HepG2 (cell line): Measurements from ENCODE around the gene HSPA1A. TPM values are rescaled to one million over a fixed set of nuclear protein-coding genes. Genes with fewer than 3 reads are reported as not detected.

Source experiments
- EED ChIP-seq: sonication (generic); formaldehyde crosslinking; IDR thresholded peaks from 2 replicates; pipeline ENCODE4 v1.5.0; 2020; ENCODE audit warnings: mild to moderate bottlenecking, missing genetic modification reagents
- NFE2 ChIP-seq: sonication (generic); formaldehyde crosslinking; IDR thresholded peaks from 2 replicates; pipeline ENCODE4 v1.4.0; 2020; ENCODE audit warnings: missing genetic modification reagents
- NONO ChIP-seq, 2 experiments: fragments of 450-650 bp in 1 of 2; sonication (generic) in 1 of 2; formaldehyde crosslinking in 1 of 2; IDR thresholded peaks in 1 of 2; conservative IDR thresholded peaks in 1 of 2; 2 replicates each; pipeline versions ENCODE4 v1.6.1 to v1.8.0; 2017 to 2022; ENCODE audit warnings: mild to moderate bottlenecking in 1 of 2, missing genetic modification reagents in 1 of 2, moderate library complexity in 1 of 2
- WIZ ChIP-seq: sonication (generic); formaldehyde crosslinking; IDR thresholded peaks from 2 replicates; pipeline ENCODE4 v1.5.1; 2020; ENCODE audit warnings: mild to moderate bottlenecking, missing genetic modification reagents
- ZFAT ChIP-seq: sonication (generic); formaldehyde crosslinking; conservative IDR thresholded peaks from 2 replicates; pipeline ENCODE4 v1.8.1; 2023; ENCODE audit warnings: missing genetic modification reagents, inconsistent platforms
- ZFYVE20 ChIP-seq: sonication (generic); formaldehyde crosslinking; IDR thresholded peaks from 2 replicates; pipeline ENCODE4 v1.8.0; 2023; ENCODE audit warnings: low read depth, mild to moderate bottlenecking, moderate library complexity, missing genetic modification reagents, borderline replicate concordance
- ZNF335 ChIP-seq: sonication (generic); formaldehyde crosslinking; IDR thresholded peaks from 2 replicates; pipeline ENCODE4 v1.4.0; 2020; ENCODE audit warnings: missing genetic modification reagents
- ZNF350 ChIP-seq: sonication (generic); formaldehyde crosslinking; IDR thresholded peaks from 2 replicates; pipeline ENCODE4 v1.4.0; 2020; ENCODE audit warnings: mild to moderate bottlenecking, low read depth, missing genetic modification reagents, borderline replicate concordance
- ZNF740 ChIP-seq: sonication (generic); formaldehyde crosslinking; IDR thresholded peaks from 2 replicates; pipeline ENCODE4 v1.4.0; 2020; ENCODE audit warnings: missing genetic modification reagents
- ZNF878 ChIP-seq: sonication (generic); formaldehyde crosslinking; IDR thresholded peaks from 2 replicates; pipeline ENCODE4 v1.8.1; 2023; ENCODE audit warnings: mild to moderate bottlenecking, missing genetic modification reagents, moderate library complexity
- polyA plus RNA-seq, 8 experiments: library from polyadenylated mRNA; depleted of rRNA in 3 of 8; stranded (reverse) in 7 of 8; unstranded in 1 of 8; fragments of >200 nt; fragmentation: Illumina TruSeq in 4 of 8; extraction: Trizol in 4 of 8; gene quantifications; 2 replicates each; pipeline versions ENCODE4 v1.2.1 to v1.2.3, GENCODE V29; 2011 to 2016; ENCODE audit warnings: low read depth in 4 of 8, missing spikeins in 1 of 8, mixed read lengths in 1 of 8; ENCODE audit not compliant: insufficient read depth in 1 of 8
- total RNA-seq, 5 experiments: library from RNA; depleted of rRNA; stranded (reverse); fragments of >200 nt; fragmentation: Illumina TruSeq; extraction: Trizol; gene quantifications; 2 replicates each; pipeline ENCODE4 v1.2.3, GENCODE V29; 2016; ENCODE audit warnings: low read depth in 1 of 5
- TF ChIP-seq, protein P1 (sequence below): sonication (generic); formaldehyde crosslinking; IDR thresholded peaks from 2 replicates; pipeline ENCODE4 v1.5.0; 2020; ENCODE audit warnings: missing genetic modification reagents, mild to moderate bottlenecking, borderline replicate concordance
- TF ChIP-seq, protein P2 (sequence below): sonication (generic); formaldehyde crosslinking; IDR thresholded peaks from 2 replicates; pipeline ENCODE4 v1.4.0; 2020; ENCODE audit warnings: missing genetic modification reagents
- TF ChIP-seq, protein P3 (sequence below): sonication (generic); formaldehyde crosslinking; IDR thresholded peaks from 2 replicates; pipeline ENCODE4 v1.5.0; 2020; ENCODE audit warnings: mild to moderate bottlenecking, missing genetic modification reagents, borderline replicate concordance
- TF ChIP-seq, protein P4 (sequence below): sonication (generic); formaldehyde crosslinking; IDR thresholded peaks from 2 replicates; pipeline ENCODE4 v1.4.0; 2020; ENCODE audit warnings: mild to moderate bottlenecking, missing genetic modification reagents

The HSPA1A gene
- total and polyA plus RNA-seq, 2 of the 13 experiments (the other 11 are each of a cell fraction or from before 2014, with no cell fraction given) = 44.5 to 85.0 TPM

DNA sequence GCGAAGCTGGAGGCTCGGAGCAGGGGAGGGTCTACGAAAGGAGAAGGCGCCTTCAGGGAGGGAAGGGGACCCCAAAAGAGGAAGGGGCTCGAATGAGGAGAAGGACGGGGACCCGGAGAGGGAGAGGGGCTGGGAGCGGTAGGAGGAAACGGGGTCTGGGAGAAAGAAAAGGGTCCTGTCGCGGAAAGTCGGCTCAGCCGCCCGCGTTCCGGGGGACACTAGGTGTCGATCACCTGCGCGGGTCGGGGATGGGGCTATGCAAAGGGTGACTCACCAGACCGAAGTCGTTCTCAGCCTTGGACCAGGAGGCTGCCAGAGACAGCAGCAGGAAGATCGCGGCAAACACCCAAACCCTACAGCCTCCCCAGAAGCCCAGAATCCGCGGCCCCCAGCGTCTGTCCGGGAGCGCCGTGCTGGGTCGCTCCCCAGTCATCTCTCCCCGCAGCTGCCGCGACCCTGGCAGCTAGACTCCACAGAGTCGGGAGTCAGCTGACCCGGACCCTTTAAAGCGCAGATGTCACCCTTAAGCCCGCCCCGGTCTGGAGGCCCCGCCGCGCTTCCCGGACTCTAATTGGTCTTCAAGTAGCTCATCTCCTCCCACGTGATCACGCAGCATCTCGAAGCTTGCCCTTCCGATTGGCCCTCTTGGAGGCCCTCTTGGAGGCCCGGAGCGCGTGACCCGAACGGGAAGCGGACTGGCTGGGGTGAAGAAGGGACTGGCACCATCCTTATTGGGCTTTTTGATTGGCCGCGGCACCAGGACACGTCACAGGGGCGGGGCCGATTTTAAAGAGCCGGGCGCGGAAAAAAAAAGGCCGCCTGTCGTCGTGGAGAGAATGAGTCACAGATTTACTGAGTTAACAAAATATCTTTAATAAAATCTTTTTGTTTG lies 47.2 kb downstream of the HSPA1A start, which contains the start of gene NEU1 (continued):
- TF ChIP-seq ZFAT (CRISPR knock-in tag) = no peak
- no peak for TF ChIP-seq NONO (IDR thresholded peaks at IDR 0.05)
- TF ChIP-seq NONO (CRISPR knock-in tag; conservative IDR thresholded peaks at IDR 0.05) = peak; percentile 83
- TF ChIP-seq EED (CRISPR knock-in tag) = no peak
- TF ChIP-seq ZNF350 (CRISPR knock-in tag) = peak; percentile 89
- TF ChIP-seq ZNF335 = peak; percentile 97
- TF ChIP-seq, protein P1, sequence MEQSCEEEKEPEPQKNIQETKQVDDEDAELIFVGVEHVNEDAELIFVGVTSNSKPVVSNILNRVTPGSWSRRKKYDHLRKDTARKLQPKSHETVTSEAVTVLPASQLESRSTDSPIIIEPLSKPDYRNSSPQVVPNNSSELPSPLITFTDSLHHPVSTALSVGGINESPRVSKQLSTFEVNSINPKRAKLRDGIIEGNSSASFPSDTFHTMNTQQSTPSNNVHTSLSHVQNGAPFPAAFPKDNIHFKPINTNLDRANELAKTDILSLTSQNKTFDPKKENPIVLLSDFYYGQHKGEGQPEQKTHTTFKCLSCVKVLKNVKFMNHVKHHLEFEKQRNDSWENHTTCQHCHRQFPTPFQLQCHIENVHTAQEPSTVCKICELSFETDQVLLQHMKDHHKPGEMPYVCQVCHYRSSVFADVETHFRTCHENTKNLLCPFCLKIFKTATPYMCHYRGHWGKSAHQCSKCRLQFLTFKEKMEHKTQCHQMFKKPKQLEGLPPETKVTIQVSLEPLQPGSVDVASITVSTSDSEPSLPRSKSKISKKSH = peak; percentile 85
- TF ChIP-seq, protein P2, sequence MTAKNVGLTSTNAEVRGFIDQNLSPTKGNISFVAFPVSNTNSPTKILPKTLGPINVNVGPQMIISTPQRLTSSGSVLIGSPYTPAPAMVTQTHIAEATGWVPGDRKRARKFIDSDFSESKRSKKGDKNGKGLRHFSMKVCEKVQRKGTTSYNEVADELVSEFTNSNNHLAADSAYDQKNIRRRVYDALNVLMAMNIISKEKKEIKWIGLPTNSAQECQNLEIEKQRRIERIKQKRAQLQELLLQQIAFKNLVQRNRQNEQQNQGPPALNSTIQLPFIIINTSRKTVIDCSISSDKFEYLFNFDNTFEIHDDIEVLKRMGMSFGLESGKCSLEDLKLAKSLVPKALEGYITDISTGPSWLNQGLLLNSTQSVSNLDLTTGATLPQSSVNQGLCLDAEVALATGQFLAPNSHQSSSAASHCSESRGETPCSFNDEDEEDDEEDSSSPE (CRISPR knock-in tag) = peak; percentile 96
- TF ChIP-seq ZNF740 = 0 out of 2 replicates have a peak, but pooled peaks have one; percentile 10
- peak; percentile 72; the same call in 1 of the 2 replicates for TF ChIP-seq ZNF878 (CRISPR knock-in tag)
- TF ChIP-seq NFE2 (CRISPR knock-in tag) = no peak
- peak; percentile 59; the same call in 1 of the 2 replicates for TF ChIP-seq WIZ (CRISPR knock-in tag)
- TF ChIP-seq, protein P3, sequence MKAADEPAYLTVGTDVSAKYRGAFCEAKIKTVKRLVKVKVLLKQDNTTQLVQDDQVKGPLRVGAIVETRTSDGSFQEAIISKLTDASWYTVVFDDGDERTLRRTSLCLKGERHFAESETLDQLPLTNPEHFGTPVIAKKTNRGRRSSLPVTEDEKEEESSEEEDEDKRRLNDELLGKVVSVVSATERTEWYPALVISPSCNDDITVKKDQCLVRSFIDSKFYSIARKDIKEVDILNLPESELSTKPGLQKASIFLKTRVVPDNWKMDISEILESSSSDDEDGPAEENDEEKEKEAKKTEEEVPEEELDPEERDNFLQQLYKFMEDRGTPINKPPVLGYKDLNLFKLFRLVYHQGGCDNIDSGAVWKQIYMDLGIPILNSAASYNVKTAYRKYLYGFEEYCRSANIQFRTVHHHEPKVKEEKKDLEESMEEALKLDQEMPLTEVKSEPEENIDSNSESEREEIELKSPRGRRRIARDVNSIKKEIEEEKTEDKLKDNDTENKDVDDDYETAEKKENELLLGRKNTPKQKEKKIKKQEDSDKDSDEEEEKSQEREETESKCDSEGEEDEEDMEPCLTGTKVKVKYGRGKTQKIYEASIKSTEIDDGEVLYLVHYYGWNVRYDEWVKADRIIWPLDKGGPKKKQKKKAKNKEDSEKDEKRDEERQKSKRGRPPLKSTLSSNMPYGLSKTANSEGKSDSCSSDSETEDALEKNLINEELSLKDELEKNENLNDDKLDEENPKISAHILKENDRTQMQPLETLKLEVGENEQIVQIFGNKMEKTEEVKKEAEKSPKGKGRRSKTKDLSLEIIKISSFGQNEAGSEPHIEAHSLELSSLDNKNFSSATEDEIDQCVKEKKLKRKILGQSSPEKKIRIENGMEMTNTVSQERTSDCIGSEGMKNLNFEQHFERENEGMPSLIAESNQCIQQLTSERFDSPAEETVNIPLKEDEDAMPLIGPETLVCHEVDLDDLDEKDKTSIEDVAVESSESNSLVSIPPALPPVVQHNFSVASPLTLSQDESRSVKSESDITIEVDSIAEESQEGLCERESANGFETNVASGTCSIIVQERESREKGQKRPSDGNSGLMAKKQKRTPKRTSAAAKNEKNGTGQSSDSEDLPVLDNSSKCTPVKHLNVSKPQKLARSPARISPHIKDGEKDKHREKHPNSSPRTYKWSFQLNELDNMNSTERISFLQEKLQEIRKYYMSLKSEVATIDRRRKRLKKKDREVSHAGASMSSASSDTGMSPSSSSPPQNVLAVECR (CRISPR knock-in tag) = peak; percentile 96
- TF ChIP-seq ZFYVE20 (CRISPR knock-in tag) = no peak
- TF ChIP-seq, protein P4, sequence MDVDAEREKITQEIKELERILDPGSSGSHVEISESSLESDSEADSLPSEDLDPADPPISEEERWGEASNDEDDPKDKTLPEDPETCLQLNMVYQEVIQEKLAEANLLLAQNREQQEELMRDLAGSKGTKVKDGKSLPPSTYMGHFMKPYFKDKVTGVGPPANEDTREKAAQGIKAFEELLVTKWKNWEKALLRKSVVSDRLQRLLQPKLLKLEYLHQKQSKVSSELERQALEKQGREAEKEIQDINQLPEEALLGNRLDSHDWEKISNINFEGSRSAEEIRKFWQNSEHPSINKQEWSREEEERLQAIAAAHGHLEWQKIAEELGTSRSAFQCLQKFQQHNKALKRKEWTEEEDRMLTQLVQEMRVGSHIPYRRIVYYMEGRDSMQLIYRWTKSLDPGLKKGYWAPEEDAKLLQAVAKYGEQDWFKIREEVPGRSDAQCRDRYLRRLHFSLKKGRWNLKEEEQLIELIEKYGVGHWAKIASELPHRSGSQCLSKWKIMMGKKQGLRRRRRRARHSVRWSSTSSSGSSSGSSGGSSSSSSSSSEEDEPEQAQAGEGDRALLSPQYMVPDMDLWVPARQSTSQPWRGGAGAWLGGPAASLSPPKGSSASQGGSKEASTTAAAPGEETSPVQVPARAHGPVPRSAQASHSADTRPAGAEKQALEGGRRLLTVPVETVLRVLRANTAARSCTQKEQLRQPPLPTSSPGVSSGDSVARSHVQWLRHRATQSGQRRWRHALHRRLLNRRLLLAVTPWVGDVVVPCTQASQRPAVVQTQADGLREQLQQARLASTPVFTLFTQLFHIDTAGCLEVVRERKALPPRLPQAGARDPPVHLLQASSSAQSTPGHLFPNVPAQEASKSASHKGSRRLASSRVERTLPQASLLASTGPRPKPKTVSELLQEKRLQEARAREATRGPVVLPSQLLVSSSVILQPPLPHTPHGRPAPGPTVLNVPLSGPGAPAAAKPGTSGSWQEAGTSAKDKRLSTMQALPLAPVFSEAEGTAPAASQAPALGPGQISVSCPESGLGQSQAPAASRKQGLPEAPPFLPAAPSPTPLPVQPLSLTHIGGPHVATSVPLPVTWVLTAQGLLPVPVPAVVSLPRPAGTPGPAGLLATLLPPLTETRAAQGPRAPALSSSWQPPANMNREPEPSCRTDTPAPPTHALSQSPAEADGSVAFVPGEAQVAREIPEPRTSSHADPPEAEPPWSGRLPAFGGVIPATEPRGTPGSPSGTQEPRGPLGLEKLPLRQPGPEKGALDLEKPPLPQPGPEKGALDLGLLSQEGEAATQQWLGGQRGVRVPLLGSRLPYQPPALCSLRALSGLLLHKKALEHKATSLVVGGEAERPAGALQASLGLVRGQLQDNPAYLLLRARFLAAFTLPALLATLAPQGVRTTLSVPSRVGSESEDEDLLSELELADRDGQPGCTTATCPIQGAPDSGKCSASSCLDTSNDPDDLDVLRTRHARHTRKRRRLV = 0 out of 2 replicates have a peak, but pooled peaks have one; percentile 59
